ENCODE data around the gene SSMEM1.
"Not testable (repeated sequence)": the region's sequence is repeated elsewhere in the genome, so short reads cannot be mapped to it uniquely, and the experiment has no call there.

SSMEM1 gene

DNA sequence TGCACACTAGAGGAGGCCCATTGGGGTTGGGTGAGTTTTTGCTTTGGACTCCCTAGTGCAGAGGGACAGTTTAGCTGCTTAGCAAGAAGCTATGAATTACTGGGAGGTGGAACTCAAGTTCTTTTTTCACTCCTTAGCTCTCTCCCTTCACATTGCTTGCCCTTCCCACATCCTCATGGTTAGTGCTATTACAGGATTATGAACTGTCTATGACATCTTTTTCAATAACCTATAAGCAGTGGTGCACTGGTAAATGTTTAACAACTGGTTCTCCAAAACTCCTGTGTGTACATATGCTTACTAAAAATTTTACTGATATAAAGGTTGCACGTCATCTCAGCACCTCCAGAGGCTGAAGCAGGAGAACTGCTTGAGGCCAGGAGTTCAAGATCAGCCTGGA is 6.2 kb downstream of the SSMEM1 start:
- no peak for DNase-seq

DNA sequence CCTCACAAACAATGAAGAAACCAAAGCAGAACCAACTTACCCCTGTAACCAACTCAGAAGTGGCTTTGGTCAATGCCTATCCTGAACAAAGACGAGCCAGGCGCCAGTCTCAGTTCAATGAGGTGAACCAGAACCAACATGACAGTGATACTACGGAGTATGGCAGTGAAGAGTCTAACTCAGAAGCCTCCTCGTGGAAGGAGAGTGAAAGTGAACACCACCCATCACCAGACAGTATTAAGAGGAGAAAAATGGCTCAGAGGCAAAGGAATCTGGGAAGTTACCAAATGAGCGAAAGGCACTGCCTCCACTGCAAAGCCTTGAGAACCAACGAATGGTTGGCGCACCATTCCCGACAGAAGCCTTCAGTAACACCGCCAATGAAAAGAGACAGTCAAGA is 8.4 kb downstream of the SSMEM1 start:
- DNase-seq, result no peak

DNA sequence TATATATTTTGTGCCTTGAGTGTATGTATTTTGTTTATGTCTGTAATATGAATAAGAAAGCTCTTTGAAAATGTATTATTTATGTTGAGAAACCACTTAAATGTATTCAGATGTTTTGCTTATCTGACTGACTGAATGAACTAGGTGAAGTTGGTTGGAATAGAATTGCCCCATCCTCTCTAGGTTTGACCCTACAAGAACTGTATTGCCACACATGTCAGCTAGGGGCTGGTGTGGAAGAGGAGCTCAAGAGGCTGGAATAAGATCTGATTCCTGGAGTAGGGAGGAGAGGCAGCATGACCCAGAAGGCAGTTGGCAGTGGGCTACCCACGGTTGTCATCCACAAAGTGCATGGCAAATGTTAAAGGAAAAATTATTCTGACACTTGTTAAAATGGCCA is 9.1 kb downstream of the SSMEM1 start:
- no peak for DNase-seq

DNA sequence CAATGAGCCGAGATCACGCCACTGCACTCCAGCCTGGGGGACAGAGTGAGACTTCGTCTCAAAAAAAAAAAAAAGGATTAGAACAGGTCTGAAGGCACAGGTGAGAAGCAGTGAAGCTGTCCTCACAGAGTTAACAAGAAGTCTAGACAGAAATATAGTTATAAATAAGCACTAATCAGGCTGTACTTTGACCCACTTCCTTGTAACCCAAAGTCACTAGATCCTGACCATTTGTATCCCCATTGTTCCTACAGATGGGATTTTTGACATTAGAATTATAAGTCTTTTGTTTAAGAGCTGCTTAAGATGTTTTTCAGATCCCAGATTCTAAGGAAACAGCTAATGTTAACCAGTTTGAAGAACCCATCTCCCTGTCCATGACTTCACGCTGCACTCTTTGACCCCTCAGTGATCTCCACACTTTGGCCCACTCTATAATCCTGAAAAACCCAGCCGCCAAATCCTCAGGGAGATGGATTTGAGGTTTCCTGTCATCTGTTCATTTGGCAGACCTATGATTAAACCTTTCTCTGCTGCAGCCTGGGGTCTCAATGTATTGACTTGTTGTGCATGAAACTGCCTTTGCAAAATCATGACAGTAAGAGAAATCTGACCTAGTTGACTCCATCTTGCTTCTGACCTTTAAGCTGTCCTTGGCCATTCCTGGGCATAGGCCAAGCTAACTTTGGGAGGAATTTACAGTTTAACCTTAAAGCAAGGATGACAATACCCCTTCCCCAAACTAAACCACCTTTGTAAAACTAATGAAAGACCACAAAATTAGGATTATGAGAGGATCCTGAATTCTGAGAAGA is 11.4 kb downstream of the SSMEM1 start:
- DNase-seq, result no peak

DNA sequence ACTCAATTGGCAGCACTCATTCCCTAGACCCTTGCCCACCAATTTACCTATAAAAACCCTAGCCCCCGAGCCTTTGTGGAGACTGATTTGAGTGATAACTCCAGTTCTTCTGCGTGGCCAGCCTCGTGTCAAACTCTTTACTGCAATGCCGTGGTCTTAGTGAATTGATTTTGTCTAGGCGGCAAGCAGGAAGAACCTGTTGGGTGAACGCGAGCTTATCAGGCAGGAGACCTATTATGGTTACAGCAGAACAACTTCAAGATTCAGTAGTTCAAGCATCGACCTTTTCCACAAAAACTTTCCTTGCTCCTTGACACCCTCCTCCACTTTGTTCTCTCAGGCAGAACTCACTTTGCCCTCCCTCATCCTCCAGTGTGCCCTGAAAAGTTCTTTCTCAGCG is 12.2 kb downstream of the SSMEM1 start:
- DNase-seq, result no peak

DNA sequence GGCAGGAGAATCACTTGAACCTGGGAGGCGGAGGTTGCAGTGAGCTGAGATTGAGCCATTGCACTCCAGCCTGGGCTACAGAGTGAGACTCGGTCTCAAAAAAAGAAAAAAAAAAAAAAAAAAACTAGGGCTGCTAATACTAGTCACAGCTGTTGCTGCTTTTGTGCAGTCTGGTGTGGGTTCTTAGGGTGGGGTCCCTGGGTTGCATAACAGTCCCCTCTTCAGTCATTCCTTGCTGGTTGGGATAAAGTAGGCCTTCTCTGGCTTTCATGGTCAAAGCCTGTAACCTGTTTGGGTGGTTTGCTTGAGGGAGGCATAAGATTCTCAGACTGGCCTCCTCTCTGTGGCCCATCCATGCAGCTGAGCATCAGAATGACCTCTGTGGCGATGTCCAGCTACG is 14.1 kb downstream of the SSMEM1 start:
- no peak for DNase-seq

DNA sequence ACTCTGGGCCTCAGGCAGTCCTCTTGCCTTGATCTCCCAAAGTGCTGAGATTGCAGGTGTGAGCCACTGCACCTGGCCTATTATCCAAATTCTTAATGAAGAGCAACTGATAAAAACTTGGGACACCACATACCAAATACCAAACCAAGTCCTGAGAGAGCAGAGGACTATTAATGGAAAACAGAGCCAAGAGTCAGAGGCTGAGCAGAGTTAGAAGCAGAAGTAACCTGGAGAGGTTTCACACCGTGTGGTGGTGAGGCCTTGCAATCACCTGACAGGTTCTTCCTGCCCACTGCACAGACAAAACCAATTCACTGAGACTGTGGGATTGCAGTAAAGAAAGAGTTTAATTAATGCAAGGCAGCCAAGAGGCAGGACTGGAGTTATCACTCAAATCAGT is 16.0 kb downstream of the SSMEM1 start:
- no peak for DNase-seq

DNA sequence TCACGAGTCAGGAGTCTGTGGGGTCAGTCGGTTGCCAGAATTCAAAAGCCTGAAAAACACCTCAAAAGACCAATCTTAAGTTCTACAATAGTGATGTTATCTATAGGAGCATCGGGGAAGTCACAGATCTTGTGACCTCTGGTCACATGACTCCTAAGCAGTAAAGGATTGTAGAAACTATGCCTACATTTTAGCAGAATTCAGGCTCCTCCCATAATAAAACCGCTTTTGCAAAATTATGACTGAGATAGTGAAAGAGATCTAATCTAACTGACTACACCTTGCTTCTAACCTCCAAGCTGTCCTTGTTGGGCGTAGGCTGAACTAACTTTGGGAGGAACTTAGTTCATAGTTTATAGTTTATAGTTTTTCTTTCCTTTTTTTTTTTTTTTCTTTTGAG is 16.6 kb downstream of the SSMEM1 start:
- no peak for DNase-seq

DNA sequence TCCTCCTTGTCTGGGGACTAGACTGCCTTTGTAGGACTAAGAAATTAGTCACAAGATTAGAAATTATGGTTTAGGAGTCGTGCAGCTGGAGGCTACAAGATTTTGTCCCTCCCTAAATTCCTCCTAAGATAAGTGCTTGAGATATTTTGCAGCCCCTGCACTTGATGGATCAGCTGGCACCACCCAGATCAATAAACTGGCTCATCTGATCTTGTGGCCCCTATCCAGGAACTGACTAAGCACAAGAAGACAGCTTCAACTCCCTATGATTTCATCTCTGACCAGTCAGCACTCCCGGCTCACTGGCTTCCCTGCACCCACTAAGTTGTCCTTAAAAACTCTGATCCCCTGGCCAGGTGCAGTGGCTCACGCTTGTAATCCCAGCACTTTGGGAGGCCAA is 17.3 kb downstream of the SSMEM1 start:
- DNase-seq, result not testable (repeated sequence)

DNA sequence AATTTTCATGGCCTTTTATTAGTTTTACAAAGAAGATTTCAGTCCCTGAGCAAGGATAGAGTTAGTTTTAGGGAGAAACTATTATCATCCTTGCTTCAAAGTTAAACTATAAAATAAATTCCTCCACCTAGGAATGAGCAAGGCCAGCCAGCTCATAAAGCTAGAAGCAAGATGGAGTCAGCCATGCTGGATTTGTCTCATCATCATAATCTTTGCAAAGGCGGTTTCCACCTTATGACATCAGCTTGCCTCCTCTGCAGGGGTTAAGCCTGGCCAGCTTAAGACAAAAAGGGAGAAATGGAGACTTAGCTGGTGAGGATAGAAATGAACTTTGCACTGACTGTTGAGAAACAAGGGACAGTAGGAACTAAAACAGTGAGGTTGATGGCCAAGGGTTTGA is 18.7 kb downstream of the SSMEM1 start:
- DNase-seq, result no peak

DNA sequence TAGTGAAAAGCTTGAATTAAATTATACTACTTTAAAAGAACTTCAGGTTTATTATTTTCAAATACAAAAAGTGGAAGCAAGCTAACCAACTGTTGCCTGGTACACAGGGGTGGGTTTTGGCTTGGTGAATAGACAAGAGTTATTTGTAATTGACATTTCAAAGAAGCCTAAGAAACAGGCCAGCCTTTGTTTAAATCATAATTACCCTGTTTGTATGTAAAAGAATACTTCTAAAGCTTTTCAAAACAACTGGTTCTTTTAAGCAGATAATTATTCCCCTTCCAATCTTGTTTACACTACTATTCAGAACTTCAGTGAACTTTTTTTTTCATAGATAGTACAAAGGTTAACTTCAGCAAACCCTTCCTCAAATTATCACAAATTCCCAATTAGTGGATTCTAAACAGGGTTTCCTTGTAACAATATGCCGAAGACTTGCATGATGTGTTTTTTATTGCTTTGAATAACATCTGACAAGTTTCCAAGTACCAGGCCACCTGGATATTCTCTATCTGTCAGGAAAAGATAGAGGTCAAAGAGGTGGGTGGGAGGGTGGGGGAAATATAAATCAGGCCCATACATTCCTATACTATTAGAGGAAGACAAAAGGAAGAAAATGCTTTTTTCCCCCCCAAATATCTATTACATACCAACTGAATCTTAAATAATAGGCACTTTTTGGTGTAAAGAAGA is 20.4 kb downstream of the SSMEM1 start:
- no peak for DNase-seq

DNA sequence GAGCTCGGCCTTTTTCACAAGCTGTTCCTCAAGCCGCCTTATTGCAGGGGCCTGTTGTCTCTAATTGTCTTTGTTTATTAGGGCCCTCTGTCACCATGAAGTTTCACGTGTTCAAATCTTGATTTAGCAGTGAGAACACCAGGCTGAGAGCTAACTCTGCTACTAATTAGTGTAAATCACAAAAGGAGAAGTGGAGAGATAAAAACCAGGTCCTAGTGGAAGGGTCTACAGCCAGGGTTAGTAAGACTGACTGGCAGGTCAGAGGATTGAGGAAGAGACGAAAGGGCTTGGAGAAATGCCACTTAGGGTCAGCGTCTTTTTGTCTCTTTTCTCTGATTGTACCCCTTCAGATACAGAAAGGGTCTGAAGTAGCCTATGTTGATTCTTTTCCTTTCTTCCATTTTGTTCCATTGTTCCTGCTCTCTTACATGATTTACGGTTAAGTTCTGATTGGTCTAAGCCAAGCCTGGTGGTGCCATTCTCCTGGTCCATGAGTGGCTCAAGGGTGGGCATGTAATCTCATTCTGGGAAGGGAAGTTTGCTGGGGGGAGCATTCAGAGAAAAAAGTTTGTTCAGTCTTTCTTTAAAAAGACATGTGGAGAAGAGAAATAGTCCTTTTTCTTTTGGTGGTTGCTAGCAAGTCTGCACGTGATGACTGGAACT is 21.3 kb downstream of the SSMEM1 start:
- no peak for DNase-seq

DNA sequence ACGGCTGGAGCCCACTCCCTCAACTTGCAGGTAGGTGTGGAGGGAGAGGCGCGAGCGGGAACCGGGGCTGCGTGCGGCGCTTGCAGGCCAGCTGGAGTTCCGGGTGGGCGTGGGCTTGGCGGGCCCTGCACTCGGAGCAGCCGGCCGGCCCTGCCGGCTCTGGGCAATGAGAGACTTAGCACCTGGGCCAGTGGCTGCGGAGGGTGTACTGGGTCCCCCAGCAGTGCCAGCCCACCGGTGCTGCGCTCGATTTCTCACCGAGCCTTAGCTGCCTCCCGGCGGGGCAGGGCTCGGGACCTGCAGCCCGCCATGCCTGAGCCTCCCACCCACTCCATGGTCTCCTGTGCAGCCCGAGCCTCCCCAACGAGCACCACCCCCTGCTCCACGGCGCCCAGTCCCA is 22.3 kb downstream of the SSMEM1 start:
- DNase-seq, result not testable (repeated sequence)

DNA sequence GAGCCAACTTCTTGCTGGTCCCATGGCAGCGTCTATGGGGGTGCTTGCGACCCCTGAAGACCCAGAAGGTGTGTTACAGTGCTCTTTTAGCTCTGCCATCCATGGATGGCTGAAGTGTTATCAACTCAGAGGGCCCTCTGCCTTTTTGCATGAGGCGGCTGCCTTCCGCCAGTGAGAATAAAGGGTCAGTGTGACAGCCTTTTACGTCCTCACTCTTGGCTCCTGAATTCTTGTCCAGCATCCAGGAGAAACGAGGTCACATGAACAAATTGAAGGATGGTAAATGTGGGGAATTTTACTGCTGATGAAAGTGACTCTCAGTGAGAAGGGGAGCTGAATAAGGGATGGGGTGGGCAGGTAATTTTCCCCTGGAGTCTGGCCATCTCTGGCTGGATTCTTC is 24.1 kb downstream of the SSMEM1 start:
- no peak for DNase-seq

DNA sequence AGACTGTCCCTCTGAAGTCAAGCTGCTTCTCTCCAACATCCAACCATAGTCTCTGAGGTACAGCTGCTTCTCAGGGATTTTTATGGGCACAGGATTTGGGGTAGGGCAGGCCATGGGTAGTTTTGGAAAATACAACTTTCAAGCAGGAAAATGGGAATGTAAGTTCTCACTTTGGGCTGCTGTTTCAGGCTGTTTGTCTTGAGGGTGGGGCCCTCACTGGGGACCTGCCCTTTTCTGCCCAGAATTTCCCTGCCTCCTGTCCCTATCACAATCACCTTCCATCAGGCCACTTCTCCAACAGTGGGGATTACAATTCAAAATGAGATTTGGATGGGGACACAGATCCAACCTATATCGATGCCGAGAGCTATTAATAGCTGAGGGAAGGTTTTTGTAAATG is 24.5 kb downstream of the SSMEM1 start:
- DNase-seq, result no peak

DNA sequence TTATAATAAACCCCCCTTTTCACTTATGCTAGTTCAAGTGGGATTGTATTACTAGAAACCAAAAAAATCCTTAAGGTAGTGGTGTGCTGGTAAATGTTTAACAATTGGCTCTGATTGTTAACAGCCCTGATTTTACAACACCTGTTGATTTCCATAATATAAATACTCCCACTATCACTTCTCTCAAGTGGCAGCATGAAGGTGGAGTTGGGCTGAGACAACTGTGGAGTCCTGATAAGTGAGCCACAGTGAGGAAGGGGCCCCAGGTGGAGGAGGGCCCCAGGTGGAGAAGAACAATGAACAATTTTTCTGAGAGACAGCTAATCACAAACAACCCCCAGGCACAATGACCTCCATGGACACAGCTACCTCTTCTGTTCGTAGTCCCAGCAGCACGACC is 26.4 kb downstream of the SSMEM1 start:
- DNase-seq, result no peak

DNA sequence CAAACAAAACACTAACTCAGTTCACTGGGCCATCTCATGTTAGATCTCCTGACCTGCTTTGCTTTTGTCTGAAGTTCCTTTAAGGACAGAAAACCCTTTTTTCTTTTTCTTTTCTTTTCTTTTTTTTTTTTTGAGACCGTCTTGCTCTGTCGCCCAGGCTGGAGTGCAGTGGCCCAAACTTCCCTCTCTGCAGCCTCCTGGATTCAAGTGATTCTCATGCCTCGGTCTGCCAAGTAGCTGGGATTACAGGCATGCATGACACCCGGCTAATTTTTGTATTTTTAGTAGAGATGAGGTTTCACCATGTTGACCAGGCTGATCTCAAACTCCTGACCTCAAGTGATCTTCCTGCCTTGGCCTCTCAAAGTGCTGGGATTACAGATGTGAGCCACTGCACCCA is 28.7 kb downstream of the SSMEM1 start:
- DNase-seq, result not testable (repeated sequence)

DNA sequence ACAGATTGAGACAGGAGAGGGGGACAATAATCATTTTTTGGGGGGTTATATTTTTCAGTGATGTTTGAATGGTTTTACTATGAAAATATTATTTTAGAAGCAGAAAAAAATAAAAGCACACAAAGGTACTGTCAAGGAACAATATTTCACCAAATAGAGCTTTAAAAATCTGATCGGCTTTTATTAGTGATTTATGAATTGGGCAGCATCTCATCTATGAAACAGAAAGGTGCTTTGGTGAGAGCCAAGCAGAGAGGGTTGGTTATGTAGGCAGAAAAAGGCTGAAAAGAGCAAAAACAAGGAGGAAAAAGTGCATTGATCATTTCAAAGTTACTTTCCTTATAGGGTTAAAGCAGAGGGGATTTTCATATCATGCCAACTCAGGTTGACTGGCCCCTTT is 32.6 kb downstream of the SSMEM1 start:
- DNase-seq, result no peak

DNA sequence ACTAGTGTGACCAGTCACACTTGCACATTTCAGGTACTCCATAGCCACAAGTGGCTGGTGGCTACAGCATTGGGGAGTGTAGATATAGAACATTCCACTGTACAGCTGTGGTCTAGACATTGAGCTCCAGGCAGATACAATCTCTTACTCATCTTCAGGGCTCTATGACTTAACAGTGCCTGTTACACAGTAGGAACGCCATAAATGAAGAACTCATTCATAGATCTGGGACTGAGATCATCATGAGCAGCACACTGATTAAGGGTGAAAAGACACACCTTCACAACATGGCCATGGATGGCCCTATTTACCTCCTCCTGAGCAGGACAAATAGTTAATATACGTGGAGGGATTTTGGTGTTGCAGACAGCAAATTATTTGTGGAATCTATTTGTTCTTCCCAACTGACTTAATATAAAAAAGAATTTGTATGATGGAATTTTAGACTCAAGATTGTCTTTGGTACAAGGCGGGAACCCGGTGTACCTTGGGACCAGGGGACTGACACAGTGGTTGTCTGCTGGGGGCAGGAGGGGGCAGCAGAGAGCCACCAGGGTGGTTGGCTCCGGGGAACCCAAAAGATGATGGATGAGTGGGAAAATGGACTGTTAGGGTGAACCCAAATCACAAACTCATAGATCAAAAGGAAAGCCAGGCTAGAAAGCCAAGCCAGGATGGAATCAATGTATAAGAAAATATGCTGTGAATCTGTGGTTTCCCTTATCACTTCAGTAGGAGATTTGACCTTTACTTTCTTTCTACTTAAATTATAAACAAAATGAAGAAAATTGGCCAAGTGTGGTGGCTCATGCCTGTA is 34.7 kb downstream of the SSMEM1 start:
- peak; percentile 55 to 82 (median 71) for DNase-seq

DNA sequence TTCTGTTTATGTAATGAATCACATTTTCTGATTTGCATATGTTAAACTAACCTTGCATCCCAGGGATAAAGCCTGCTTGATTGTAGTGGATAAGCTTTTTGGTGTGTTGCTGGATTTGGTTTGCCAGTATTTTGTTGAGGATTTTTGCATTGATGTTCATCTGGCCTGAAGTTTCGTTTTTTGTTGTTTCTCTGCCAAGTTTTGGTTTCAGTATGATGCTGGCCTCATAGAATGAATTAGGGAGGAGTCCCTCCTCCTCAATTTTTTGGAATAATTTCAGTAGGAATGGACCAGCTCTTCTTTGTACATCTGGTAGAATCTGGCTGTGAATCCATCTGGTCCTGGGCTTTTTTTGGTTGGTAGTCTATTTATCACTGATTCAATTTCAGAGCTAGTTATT is 35.8 kb downstream of the SSMEM1 start:
- peak; percentile 7 to 36 (median 9) for DNase-seq

DNA sequence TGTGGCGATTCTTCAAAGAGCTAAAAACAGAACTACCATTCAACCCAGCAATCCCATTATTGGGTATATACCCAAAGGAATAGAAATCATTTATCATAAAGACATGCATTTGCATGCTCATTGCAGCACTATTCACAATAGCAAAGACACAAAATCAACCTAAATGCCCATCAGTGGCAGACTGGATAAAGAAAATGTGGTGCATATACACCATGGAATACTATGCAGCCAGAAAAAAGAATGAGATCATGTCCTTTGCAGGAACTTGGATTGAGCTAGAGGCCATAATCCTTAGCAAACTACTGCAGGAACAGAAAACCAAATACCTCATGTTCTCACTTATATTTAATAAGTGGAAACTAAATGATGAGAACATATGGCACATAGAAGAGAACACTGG is 38.8 kb downstream of the SSMEM1 start:
- not testable (repeated sequence) for DNase-seq

DNA sequence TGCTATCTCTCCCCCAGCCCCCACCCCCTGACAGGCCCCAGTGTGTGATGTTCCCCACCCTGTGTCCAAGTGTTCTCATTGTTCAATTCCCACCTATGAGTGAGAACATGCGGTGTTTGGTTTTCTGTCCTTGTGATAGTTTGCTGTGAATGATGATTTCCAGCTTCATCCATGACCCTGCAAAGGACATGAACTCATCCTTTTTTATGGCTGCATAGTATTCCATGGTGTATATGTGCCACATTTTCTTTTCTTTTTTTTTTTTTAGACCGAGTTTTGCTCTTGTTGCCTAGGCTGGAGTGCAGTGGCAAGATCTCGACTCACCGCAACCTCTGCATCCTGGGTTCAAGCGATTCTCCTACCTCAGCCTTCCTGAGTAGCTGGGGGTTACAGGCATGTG is 41.2 kb downstream of the SSMEM1 start:
- not testable (repeated sequence) for DNase-seq

DNA sequence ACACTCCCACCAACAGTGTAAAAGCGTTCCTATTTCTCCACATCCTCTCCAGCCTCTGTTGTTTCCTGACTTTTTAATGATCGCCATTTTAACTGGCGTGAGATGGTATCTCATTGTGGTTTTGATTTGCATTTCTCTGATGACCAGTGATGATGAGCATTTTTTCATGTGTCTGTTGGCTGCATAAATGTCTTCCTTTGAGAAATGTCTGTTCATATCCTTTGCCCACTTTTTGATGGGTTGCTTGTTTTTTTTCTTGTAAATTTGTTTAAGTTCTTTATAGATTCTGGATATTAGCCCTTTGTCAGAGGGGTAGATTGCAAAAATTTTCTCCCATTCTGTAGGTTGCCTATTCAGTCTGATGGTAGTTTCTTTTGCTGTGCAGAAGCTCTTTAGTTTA is 42.0 kb downstream of the SSMEM1 start:
- not testable (repeated sequence) for DNase-seq
